SK-N-SH treated with all-trans-retinoic acid at 6 μM for 48 hours (cell line): Measurements from ENCODE around the gene RASA3.
A peak's percentile ranks its signal among the peaks of the same experiment; 100 is the strongest.

Source experiments
- ATAC-seq: fragments of 200-7000 bp; cut with Tn5 transposase; 3 replicates; pipeline ENCODE4 v1.9.1; 2020; ENCODE audit warnings: mild to moderate bottlenecking, moderate library complexity
- ARNTL ChIP-seq: fragments of 450-650 bp; formaldehyde crosslinking; IDR thresholded peaks from 2 replicates; pipeline ENCODE4 v1.5.0; 2020; ENCODE audit warnings: low read depth, mild to moderate bottlenecking, moderate library complexity, borderline replicate concordance
- BACH2 ChIP-seq: fragments of 250-450 bp; sonication (Bioruptor Pico); IDR thresholded peaks from 2 replicates; pipeline ENCODE4 v1.9.0; 2021; ENCODE audit warnings: mild to moderate bottlenecking, borderline replicate concordance
- CSDC2 ChIP-seq: fragments of 250-450 bp; sonication (Bioruptor Pico); IDR thresholded peaks from 2 replicates; pipeline ENCODE4 v1.5.0; 2020; ENCODE audit warnings: mild to moderate bottlenecking, moderate library complexity
- ESRRG ChIP-seq: fragments of 250-450 bp; sonication (Bioruptor Pico); IDR thresholded peaks from 2 replicates; pipeline ENCODE4 v1.6.1; 2021; ENCODE audit warnings: mild to moderate bottlenecking
- GLIS3 ChIP-seq: fragments of 250-450 bp; sonication (Bioruptor Pico); IDR thresholded peaks from 2 replicates; pipeline ENCODE4 v1.5.0; 2020; ENCODE audit warnings: mild to moderate bottlenecking, moderate library complexity
- ISL1 ChIP-seq: fragments of 250-450 bp; sonication (Bioruptor Pico); IDR thresholded peaks from 2 replicates; pipeline ENCODE4 v2.1.2; 2022; ENCODE audit warnings: mild to moderate bottlenecking, moderate library complexity
- OSR1 ChIP-seq: fragments of 250-450 bp; sonication (Bioruptor Pico); IDR thresholded peaks from 2 replicates; pipeline ENCODE4 v1.8.0; 2022; ENCODE audit warnings: moderate library complexity, mild to moderate bottlenecking, inconsistent platforms
- PPARA ChIP-seq: fragments of 250-450 bp; sonication (Bioruptor Pico); IDR thresholded peaks from 2 replicates; pipeline ENCODE4 v1.5.0; 2020; ENCODE audit warnings: mild to moderate bottlenecking, borderline replicate concordance
- RARB ChIP-seq: fragments of 250-450 bp; sonication (Bioruptor Pico); IDR thresholded peaks from 2 replicates; pipeline ENCODE4 v1.8.0; 2021; ENCODE audit warnings: mild to moderate bottlenecking, moderate library complexity
- SNAI2 ChIP-seq: fragments of 250-450 bp; sonication (Bioruptor Pico); IDR thresholded peaks from 2 replicates; pipeline ENCODE4 v1.5.0; 2020; ENCODE audit warnings: mild to moderate bottlenecking, moderate library complexity
- TCF4 ChIP-seq: fragments of 250-450 bp; sonication (Bioruptor Pico); IDR thresholded peaks from 2 replicates; pipeline ENCODE4 v1.8.0; 2021; ENCODE audit warnings: mild to moderate bottlenecking, moderate library complexity, borderline replicate concordance
- TOX ChIP-seq: fragments of 250-450 bp; sonication (Bioruptor Pico); IDR thresholded peaks from 2 replicates; pipeline ENCODE4 v1.8.0; 2021; ENCODE audit warnings: mild to moderate bottlenecking, moderate library complexity, borderline replicate concordance
- ZC3H10 ChIP-seq: fragments of 250-450 bp; sonication (Bioruptor Pico); IDR thresholded peaks from 2 replicates; pipeline ENCODE4 v1.5.1; 2021; ENCODE audit warnings: mild to moderate bottlenecking, moderate library complexity
- ZFP3 ChIP-seq: fragments of 250-450 bp; sonication (Bioruptor Pico); IDR thresholded peaks from 2 replicates; pipeline ENCODE4 v1.5.0; 2020; ENCODE audit warnings: mild to moderate bottlenecking, moderate library complexity
- ZNF565 ChIP-seq: fragments of 450-650 bp; formaldehyde crosslinking; conservative IDR thresholded peaks from 2 replicates; pipeline ENCODE4 v1.5.0; 2020; ENCODE audit warnings: low read depth, mild to moderate bottlenecking, moderate library complexity
- ZNF70 ChIP-seq: fragments of 450-650 bp; formaldehyde crosslinking; IDR thresholded peaks from 2 replicates; pipeline ENCODE4 v1.5.0; 2020; ENCODE audit warnings: mild to moderate bottlenecking, moderate library complexity
- ZNF8 ChIP-seq: fragments of 450-650 bp; formaldehyde crosslinking; IDR thresholded peaks from 2 replicates; pipeline ENCODE4 v1.5.0; 2020; ENCODE audit warnings: mild to moderate bottlenecking, moderate library complexity
- TF ChIP-seq, protein P1 (sequence below): fragments of 250-450 bp; sonication (Bioruptor Pico); IDR thresholded peaks from 2 replicates; pipeline ENCODE4 v1.8.0; 2020; ENCODE audit warnings: mild to moderate bottlenecking, moderate library complexity, borderline replicate concordance
- TF ChIP-seq, protein P2 (sequence below): fragments of 250-450 bp; sonication (Bioruptor Pico); IDR thresholded peaks from 2 replicates; pipeline ENCODE4 v1.5.1; 2021; ENCODE audit warnings: mild to moderate bottlenecking, moderate library complexity
- TF ChIP-seq, protein P3 (sequence below): fragments of 250-450 bp; sonication (Bioruptor Pico); IDR thresholded peaks from 2 replicates; pipeline ENCODE4 v1.5.0; 2020; ENCODE audit warnings: mild to moderate bottlenecking, moderate library complexity

The RASA3 gene

DNA sequence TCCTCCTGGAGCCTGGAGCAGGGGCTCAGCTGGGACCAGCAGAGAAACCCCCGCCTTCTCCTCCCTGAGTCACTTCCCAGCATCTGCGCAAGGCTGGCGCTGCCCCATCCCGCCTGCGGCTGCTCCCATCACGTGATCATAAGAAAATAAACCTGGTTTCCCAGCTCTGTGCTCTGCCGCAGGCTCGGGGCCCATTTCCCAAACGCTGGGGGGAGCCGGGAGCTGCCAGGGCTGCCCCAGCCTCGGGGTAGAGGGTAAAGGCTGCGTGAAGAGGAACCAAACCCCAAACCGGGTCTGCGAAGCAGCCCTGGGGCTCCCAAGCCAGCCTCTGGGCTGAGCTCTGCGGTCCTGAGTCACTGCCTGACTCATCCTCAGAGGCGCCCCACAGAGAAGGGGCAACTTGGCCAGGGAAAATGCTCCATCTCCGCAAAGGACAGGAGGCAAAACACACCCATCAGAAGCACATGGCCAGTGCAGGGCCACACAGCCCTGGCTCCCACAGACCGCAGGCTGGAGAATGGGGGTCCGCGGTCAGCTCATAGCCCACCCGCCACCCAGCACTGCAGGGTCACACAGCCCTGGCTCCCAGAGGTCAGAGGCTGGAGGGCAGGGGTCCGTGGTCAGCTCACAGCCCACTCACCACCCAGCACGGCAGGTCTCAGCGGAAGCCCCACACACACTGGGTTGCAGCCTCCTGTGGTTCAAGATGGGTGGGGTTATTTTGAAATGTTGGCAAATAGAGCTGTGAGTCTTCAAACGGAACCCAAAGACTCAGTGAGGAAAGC lies 67.1 kb downstream of the RASA3 start:
- TF ChIP-seq GLIS3 (CRISPR knock-in tag) (no peak), TCF4 (0 out of 2 replicates have a peak, but pooled peaks have one; percentile 47), ZC3H10 (no peak), ZFP3 (CRISPR knock-in tag) (no peak), ZNF8 (CRISPR knock-in tag) (no peak), ZNF70 (CRISPR knock-in tag) (no peak), ZNF565 (CRISPR knock-in tag) (no peak), PPARA (CRISPR knock-in tag) (no peak), ESRRG (CRISPR knock-in tag) (no peak), ISL1 (CRISPR knock-in tag) (no peak), ARNTL (CRISPR knock-in tag) (no peak), BACH2 (no peak), SNAI2 (peak; percentile 72; the same call in 1 of the 2 replicates), RARB (no peak), OSR1 (CRISPR knock-in tag) (no peak)
- TF ChIP-seq, protein P1, sequence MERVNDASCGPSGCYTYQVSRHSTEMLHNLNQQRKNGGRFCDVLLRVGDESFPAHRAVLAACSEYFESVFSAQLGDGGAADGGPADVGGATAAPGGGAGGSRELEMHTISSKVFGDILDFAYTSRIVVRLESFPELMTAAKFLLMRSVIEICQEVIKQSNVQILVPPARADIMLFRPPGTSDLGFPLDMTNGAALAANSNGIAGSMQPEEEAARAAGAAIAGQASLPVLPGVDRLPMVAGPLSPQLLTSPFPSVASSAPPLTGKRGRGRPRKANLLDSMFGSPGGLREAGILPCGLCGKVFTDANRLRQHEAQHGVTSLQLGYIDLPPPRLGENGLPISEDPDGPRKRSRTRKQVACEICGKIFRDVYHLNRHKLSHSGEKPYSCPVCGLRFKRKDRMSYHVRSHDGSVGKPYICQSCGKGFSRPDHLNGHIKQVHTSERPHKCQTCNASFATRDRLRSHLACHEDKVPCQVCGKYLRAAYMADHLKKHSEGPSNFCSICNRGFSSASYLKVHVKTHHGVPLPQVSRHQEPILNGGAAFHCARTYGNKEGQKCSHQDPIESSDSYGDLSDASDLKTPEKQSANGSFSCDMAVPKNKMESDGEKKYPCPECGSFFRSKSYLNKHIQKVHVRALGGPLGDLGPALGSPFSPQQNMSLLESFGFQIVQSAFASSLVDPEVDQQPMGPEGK (CRISPR knock-in tag) = 0 out of 2 replicates have a peak, but pooled peaks have one; percentile 47
- TF ChIP-seq, protein P2, sequence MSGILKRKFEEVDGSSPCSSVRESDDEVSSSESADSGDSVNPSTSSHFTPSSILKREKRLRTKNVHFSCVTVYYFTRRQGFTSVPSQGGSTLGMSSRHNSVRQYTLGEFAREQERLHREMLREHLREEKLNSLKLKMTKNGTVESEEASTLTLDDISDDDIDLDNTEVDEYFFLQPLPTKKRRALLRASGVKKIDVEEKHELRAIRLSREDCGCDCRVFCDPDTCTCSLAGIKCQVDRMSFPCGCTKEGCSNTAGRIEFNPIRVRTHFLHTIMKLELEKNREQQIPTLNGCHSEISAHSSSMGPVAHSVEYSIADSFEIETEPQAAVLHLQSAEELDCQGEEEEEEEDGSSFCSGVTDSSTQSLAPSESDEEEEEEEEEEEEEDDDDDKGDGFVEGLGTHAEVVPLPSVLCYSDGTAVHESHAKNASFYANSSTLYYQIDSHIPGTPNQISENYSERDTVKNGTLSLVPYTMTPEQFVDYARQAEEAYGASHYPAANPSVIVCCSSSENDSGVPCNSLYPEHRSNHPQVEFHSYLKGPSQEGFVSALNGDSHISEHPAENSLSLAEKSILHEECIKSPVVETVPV (CRISPR knock-in tag) = 0 out of 2 replicates have a peak, but pooled peaks have one; percentile 14
- TF ChIP-seq, protein P3, sequence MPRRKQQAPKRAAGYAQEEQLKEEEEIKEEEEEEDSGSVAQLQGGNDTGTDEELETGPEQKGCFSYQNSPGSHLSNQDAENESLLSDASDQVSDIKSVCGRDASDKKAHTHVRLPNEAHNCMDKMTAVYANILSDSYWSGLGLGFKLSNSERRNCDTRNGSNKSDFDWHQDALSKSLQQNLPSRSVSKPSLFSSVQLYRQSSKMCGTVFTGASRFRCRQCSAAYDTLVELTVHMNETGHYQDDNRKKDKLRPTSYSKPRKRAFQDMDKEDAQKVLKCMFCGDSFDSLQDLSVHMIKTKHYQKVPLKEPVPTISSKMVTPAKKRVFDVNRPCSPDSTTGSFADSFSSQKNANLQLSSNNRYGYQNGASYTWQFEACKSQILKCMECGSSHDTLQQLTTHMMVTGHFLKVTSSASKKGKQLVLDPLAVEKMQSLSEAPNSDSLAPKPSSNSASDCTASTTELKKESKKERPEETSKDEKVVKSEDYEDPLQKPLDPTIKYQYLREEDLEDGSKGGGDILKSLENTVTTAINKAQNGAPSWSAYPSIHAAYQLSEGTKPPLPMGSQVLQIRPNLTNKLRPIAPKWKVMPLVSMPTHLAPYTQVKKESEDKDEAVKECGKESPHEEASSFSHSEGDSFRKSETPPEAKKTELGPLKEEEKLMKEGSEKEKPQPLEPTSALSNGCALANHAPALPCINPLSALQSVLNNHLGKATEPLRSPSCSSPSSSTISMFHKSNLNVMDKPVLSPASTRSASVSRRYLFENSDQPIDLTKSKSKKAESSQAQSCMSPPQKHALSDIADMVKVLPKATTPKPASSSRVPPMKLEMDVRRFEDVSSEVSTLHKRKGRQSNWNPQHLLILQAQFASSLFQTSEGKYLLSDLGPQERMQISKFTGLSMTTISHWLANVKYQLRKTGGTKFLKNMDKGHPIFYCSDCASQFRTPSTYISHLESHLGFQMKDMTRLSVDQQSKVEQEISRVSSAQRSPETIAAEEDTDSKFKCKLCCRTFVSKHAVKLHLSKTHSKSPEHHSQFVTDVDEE (CRISPR knock-in tag) = no peak
- ATAC-seq = peak; percentile 92

DNA sequence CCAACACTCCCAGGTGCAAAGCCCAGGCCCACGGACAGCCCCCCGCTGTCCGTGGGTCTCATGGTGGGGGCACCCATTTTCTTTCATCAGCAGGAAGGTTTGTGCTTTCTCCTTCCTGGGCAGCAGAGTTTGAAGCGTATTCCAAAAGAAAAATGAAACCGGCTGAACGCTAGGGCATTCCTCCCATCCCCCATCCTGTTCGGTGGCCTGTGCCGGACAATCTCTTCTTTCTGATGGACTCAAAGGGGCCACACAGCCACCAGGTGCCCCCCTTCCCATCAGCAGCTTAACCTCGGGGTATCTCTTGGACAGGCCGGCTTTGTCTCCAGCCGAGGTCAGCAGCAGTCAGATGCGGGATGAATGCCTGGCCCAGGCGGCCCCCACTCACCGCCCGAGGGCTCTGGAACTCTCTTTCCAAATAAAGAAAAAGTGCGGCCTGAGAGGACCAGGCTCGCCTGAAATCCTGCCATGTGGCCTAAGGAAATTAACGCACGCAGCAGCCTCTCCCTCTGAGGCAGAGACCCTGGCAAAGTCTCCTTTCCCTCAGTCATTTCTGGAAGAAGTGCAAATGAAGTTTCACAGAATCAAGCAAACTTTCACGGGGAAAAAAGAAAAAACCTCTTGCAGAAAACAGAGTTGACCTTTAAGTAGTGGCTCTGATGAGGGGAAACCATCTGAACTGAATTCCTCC lies 67.8 kb downstream of the RASA3 start:
- ATAC-seq = peak; percentile 14
- TF ChIP-seq ZNF565 (CRISPR knock-in tag) (no peak), CSDC2 (peak; percentile 57; the same call in 1 of the 2 replicates)

DNA sequence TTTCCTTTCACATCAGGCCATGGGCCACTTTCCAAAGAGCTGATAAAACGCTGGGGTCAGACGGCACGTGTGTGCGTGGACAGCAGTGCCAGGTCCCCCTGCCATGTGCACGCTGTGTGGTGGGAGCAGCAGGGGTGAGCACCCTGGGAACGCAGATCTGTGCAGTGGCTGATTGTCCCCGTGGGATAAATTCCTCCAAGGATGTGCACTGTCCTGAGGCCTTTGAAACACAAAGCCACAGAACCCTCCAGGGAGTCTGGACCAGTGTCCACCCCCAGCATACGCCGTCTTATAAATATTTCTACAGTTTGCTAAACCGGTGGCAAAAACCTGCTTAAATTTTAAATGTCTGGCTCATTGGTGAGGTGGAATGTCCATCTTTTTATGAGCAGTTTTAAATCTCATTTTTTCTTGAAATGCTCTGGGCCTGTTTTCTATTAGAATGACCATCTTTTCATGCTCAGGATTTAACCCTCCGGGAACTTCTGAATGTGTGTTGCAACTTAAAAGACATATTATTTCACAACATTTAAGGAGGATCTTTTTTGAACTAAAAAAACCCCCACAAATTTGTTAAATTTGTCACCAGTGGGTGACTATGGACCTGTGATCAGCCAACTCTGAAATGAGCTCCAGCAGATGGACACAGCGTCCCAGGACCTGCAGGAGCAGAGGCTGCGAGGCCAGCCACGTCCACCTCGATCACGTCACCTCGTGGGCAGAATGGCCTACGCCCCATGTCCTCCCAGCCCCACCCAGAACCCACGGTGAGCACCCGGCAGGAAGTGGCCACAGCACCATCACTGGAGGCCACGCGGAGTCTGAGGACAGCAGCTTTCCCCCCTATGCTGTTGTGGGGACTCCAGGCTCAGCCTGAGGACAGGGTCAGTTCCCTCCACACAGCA lies 68.6 kb downstream of the RASA3 start:
- ATAC-seq = peak; percentile 9
- TF ChIP-seq TCF4 = 0 out of 2 replicates have a peak, but pooled peaks have one; percentile 12
- TF ChIP-seq TOX (CRISPR knock-in tag) = no peak
- TF ChIP-seq, protein P3 (CRISPR knock-in tag) = peak; percentile 13; the same call in 1 of the 2 replicates
- TF ChIP-seq ZFP3 (CRISPR knock-in tag) = 0 out of 2 replicates have a peak, but pooled peaks have one; percentile 20
